HEK293 (cell line): ENCODE data around the gene TTC39A.

Experiments used
- MZF1 ChIP-seq: fragments of 450-650 bp; formaldehyde crosslinking; IDR thresholded peaks from 2 replicates; pipeline ENCODE4 v1.5.1; 2017; ENCODE audit warnings: missing biosample characterization, missing genetic modification characterization, borderline replicate concordance
- OSR2 ChIP-seq: fragments of 450-650 bp; formaldehyde crosslinking; IDR thresholded peaks from 2 replicates; pipeline ENCODE4 v1.5.1; 2016; ENCODE audit warnings: missing biosample characterization, missing genetic modification characterization
- SP2 ChIP-seq: fragments of 450-650 bp; formaldehyde crosslinking; IDR thresholded peaks from 2 replicates; pipeline ENCODE4 v1.5.1; 2016; ENCODE audit warnings: missing biosample characterization, missing genetic modification characterization
- TRIM28 ChIP-seq: IDR thresholded peaks from 2 replicates; pipeline ENCODE4 v1.6.1; 2011; ENCODE audit warnings: low read length, control low read depth, borderline replicate concordance
- WT1 ChIP-seq: fragments of 450-650 bp; formaldehyde crosslinking; IDR thresholded peaks from 2 replicates; pipeline ENCODE4 v1.5.1; 2016; ENCODE audit warnings: missing biosample characterization, missing genetic modification characterization
- ZBTB8A ChIP-seq: fragments of 450-650 bp; formaldehyde crosslinking; IDR thresholded peaks from 2 replicates; pipeline ENCODE4 v1.5.1; 2016; ENCODE audit warnings: missing biosample characterization, missing genetic modification characterization
- ZFP3 ChIP-seq: fragments of 450-650 bp; formaldehyde crosslinking; IDR thresholded peaks from 2 replicates; pipeline ENCODE4 v1.5.1; 2016; ENCODE audit warnings: low read depth, missing biosample characterization, missing genetic modification characterization
- ZFP41 ChIP-seq: fragments of 450-650 bp; formaldehyde crosslinking; IDR thresholded peaks from 2 replicates; pipeline ENCODE4 v1.5.1; 2016; ENCODE audit warnings: missing biosample characterization, missing genetic modification characterization, borderline replicate concordance
- ZNF133 ChIP-seq: fragments of 450-650 bp; formaldehyde crosslinking; IDR thresholded peaks from 2 replicates; pipeline ENCODE4 v1.5.1; 2016; ENCODE audit warnings: missing biosample characterization, missing genetic modification characterization
- ZNF19 ChIP-seq: fragments of 450-650 bp; formaldehyde crosslinking; IDR thresholded peaks from 2 replicates; pipeline ENCODE4; 2016; ENCODE audit warnings: missing biosample characterization, missing genetic modification characterization, low read depth
- TF ChIP-seq, protein P1 (sequence below): fragments of 450-650 bp; formaldehyde crosslinking; IDR thresholded peaks from 2 replicates; pipeline ENCODE4 v1.5.1; 2016; ENCODE audit warnings: missing biosample characterization, missing genetic modification characterization, low read depth
- TF ChIP-seq, protein P2 (sequence below): fragments of 450-650 bp; formaldehyde crosslinking; IDR thresholded peaks from 2 replicates; pipeline ENCODE4 v1.5.1; 2016; ENCODE audit warnings: missing biosample characterization, missing genetic modification characterization
- TF ChIP-seq, protein P3 (sequence below): fragments of 450-650 bp; formaldehyde crosslinking; IDR thresholded peaks from 2 replicates; pipeline ENCODE4 v1.5.1; 2016; ENCODE audit warnings: missing biosample characterization, missing genetic modification characterization

DNA sequence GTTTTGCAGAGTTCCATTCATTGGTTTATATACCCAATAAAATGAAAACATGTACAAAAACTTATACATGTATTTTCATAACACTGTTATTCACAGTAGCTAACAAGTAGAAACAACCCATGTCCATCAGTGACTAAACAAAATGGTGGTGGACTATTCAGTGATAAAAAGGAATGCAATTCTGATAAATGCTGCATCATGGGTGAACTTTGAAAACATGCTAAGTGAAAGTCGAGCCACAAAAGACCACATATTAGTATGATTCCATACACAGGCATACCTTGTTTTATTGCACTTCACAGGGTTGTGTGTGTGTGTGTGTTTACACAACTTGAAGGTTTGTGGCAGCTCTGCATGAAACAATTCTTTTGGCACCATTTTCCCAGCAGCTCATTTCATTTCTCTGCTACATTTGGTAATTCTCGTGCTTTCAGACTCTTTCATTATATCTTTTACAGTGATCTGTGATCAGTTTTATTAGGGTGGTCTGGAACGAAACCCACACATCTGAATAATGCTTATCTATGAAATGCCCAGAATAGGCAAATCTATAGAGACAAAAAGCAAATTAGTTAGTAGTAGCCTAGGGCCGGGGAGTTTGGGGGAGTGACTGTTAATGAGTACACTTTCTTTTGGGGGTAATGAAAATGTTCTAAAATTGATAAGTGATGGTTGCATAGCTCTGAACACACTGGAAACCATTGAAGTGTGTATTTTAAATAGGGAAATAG, 67.0 kb downstream of the TTC39A start:
- TF ChIP-seq WT1 = no peak
- no peak for TF ChIP-seq ZNF19
- TF ChIP-seq TRIM28 = no peak
- TF ChIP-seq ZNF133 (tag by site-specific recombination) = no peak
- no peak for TF ChIP-seq ZFP41 (tag by site-specific recombination)
- no peak for TF ChIP-seq ZFP3 (tag by site-specific recombination)
- no peak for TF ChIP-seq ZBTB8A (tag by site-specific recombination)
- TF ChIP-seq, protein P1, sequence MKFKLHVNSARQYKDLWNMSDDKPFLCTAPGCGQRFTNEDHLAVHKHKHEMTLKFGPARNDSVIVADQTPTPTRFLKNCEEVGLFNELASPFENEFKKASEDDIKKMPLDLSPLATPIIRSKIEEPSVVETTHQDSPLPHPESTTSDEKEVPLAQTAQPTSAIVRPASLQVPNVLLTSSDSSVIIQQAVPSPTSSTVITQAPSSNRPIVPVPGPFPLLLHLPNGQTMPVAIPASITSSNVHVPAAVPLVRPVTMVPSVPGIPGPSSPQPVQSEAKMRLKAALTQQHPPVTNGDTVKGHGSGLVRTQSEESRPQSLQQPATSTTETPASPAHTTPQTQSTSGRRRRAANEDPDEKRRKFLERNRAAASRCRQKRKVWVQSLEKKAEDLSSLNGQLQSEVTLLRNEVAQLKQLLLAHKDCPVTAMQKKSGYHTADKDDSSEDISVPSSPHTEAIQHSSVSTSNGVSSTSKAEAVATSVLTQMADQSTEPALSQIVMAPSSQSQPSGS (tag by site-specific recombination) = no peak
- TF ChIP-seq OSR2 = no peak
- TF ChIP-seq, protein P2, sequence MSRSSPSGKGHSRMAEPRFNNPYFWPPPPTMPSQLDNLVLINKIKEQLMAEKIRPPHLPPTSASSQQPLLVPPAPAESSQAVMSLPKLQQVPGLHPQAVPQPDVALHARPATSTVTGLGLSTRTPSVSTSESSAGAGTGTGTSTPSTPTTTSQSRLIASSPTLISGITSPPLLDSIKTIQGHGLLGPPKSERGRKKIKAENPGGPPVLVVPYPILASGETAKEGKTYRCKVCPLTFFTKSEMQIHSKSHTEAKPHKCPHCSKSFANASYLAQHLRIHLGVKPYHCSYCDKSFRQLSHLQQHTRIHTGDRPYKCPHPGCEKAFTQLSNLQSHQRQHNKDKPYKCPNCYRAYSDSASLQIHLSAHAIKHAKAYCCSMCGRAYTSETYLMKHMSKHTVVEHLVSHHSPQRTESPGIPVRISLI (tag by site-specific recombination) = no peak
- no peak for TF ChIP-seq MZF1
- TF ChIP-seq, protein P3, sequence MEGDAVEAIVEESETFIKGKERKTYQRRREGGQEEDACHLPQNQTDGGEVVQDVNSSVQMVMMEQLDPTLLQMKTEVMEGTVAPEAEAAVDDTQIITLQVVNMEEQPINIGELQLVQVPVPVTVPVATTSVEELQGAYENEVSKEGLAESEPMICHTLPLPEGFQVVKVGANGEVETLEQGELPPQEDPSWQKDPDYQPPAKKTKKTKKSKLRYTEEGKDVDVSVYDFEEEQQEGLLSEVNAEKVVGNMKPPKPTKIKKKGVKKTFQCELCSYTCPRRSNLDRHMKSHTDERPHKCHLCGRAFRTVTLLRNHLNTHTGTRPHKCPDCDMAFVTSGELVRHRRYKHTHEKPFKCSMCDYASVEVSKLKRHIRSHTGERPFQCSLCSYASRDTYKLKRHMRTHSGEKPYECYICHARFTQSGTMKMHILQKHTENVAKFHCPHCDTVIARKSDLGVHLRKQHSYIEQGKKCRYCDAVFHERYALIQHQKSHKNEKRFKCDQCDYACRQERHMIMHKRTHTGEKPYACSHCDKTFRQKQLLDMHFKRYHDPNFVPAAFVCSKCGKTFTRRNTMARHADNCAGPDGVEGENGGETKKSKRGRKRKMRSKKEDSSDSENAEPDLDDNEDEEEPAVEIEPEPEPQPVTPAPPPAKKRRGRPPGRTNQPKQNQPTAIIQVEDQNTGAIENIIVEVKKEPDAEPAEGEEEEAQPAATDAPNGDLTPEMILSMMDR (tag by site-specific recombination) = no peak
- TF ChIP-seq SP2 (tag by site-specific recombination) = no peak
